ENCODE results near the gene DHRS4. TPM values are rescaled to one million over a fixed set of nuclear protein-coding genes. Genes with fewer than 3 reads are reported as not detected.
"Not testable (repeated sequence)": the region's sequence is repeated elsewhere in the genome, so short reads cannot be mapped to it uniquely, and the experiment has no call there.

Gene DHRS4
- total and polyA plus RNA-seq, 11 donors: 20.3 to 76.3 (median 32.2) TPM

DNA sequence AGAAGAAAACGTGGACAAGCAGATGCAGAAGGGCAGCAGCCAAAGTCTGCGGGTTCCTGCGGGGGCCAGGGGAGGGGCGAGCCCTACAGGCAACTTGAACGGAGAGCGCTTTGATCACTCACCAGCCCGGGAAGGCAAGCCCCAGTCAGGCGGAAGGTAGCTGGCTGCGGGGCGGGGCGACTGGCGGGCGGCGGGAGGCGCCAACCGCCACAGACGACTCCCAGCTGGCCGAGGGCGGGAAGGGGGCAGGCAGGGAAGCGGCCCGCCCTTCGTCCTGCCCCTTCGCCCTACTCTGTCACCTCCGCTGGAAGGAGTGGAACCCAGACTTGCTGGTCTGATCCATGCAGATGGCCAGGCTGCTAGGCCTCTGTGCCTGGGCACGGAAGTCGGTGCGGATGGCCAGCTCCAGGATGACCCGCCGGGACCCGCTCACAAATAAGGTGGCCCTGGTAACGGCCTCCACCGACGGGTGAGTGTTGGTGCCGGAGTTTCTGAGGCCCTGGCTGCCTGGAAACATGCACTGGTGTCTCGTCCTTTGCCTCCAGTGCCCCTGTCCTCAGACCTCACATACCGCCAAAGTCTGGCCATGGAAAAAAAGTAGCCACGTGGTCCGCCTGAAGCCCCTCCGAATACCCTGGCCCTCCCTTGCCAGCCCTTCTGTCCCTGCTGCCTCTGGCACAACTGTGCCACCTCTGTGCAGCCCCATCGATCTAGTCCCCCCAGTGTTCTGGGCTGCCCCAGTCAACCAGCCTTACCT is 35.2 kb downstream of the DHRS4 start, which contains the start of gene DHRS4L2:
TSS of gene DHRS4L2 (plus strand) at position 323 of the 757 bp plus-strand sequence. CDS start at position 342, 19 bp downstream.
- TF ChIP-seq POLR2A (IDR thresholded peaks at IDR 0.05): peak in 1 of 2 donors; percentile 45
- TF ChIP-seq, protein P1, sequence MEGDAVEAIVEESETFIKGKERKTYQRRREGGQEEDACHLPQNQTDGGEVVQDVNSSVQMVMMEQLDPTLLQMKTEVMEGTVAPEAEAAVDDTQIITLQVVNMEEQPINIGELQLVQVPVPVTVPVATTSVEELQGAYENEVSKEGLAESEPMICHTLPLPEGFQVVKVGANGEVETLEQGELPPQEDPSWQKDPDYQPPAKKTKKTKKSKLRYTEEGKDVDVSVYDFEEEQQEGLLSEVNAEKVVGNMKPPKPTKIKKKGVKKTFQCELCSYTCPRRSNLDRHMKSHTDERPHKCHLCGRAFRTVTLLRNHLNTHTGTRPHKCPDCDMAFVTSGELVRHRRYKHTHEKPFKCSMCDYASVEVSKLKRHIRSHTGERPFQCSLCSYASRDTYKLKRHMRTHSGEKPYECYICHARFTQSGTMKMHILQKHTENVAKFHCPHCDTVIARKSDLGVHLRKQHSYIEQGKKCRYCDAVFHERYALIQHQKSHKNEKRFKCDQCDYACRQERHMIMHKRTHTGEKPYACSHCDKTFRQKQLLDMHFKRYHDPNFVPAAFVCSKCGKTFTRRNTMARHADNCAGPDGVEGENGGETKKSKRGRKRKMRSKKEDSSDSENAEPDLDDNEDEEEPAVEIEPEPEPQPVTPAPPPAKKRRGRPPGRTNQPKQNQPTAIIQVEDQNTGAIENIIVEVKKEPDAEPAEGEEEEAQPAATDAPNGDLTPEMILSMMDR (IDR thresholded peaks at IDR 0.05): peak in 1 of 12 donors; percentile 12
- intact Hi-C loops (cut with DNase I): loop anchor here in 4 of 10 donors (5.0 to 10.0 kb wide), 4 partner anchors 44 to 106 kb away; partner anchors contain the start of gene PCK2 (in 2 of the 4)
- Histone ChIP-seq H3K4me3 (peak within 1 kb of the TSS; percentile 16 to 64 (median 54)), H3K4me1 (peaks cover 0 to 34% (median 11%) of the 10 kb centered on the region in 12 donors), H3K27ac (peak within 1 kb of the TSS; percentile 13 to 82 (median 76))
- 8 to 19% (median 10%) methylated on average over 20 to 40 of the region's 40 CpGs for WGBS, 4 donors
- H3K9me3 ChIP-seq, H3K27me3 ChIP-seq, H3K36me3 ChIP-seq: not testable (repeated sequence)
- DNase-seq: peak; percentile 88 to 94 (median 92)
- ATAC-seq: peak; percentile 89 to 97 (median 96)

DNA sequence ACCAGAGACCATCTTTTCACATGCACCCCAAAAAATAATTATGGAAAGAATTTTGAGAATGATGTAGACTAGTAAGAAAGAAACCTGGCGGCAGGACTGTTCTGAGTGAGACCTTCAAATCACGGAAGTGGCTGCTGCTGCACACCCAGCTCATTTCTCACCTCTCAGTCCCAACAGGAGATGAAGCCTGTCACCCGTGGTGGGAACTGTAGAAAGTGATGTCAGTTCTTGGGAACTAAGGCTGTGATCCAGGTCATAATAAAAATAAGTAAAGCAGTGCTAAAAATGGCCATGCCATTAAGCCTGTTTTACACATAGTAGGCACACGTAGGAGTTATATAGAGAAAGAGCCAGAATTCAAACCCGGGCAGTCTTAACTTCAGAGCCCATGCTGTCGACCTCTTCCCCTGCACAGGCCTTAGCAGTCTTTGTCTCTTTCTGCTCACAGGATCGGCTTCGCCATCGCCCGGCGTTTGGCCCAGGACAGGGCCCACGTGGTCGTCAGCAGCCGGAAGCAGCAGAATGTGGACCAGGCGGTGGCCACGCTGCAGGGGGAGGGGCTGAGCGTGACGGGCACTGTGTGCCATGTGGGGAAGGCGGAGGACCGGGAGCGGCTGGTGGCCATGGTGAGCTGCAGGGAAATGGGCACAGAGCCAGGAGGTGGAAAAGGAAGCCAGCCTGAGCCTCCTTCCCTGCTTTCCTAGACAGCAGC is 36.3 kb downstream of the DHRS4 start:
- H3K36me3 ChIP-seq, H3K27me3 ChIP-seq, H3K9me3 ChIP-seq: not testable (repeated sequence)
- Histone ChIP-seq H3K4me3 (peak overlapping the region in 2 of 12 donors; percentile 57 to 62), H3K27ac (peak overlapping the region in 1 of 12 donors; percentile 78), H3K4me1 (peaks cover 0 to 32% (median 11%) of the 10 kb centered on the region in 12 donors)
- peak; percentile 28 to 67 (median 61) for DNase-seq
- intact Hi-C loops (cut with DNase I): loop anchor here in 4 of 10 donors (5.0 to 10.0 kb wide), 4 partner anchors 42 to 105 kb away; partner anchors contain the start of gene PCK2 (in 2 of the 4)
- peak in 3 of 4 donors; percentile 12 to 22 (median 17) for ATAC-seq
- 67 to 76% (median 72%) methylated on average over 20 to 21 of the region's 21 CpGs for WGBS, 4 donors

DNA sequence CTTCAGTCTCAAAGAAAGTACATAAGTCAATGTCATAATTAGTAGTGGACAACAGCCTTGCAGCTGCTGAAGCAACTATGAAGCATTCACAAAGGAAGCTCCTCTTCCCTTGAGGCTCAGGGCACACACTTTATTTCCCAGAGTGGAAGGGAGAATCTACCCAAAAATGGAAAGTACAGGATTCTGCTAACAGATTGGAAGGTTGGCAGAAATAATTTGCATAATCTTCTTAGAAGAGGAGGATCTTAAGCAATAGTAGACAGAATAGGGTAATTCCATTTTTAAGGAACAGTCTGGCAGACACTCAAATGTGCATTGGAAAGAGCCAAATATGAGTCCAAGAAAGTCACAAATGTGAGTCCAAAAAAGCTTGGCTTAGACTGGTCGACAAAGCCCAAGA is 37.4 kb downstream of the DHRS4 start:
- WGBS, 4 donors: 89 to 92% (median 92%) methylated on average over 1 of the region's 1 CpG
- H3K27me3 ChIP-seq; intact Hi-C loops (cut with DNase I); ATAC-seq; H3K27ac ChIP-seq; H3K4me3 ChIP-seq; DNase-seq; H3K9me3 ChIP-seq; H3K36me3 ChIP-seq: not testable (repeated sequence)
- H3K4me1 ChIP-seq: peaks cover 0 to 23% (median 11%) of the 10 kb centered on the region in 12 donors

DNA sequence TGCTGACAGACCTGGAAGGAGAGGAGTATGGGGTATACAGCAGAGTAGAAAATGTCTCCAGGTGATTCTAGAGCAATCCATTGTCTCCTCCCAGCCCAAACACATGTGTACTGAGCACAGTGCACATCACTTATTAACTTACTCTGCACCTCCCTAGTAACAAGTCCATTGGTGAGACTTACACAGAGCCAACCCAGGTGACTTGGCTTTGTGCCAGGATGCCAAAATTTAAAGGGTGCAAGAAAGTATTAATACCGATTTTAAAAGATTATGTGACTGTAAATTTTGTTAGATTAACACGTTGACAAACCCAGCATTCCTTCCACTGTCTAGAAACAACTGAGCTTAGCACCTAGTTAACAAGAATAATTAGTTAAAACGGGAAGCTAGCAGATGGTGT is 39.5 kb downstream of the DHRS4 start:
- DNase-seq; H3K36me3 ChIP-seq; intact Hi-C loops (cut with DNase I); H3K9me3 ChIP-seq; H3K27ac ChIP-seq; H3K4me3 ChIP-seq; ATAC-seq; H3K27me3 ChIP-seq: not testable (repeated sequence)
- peaks cover 0 to 23% (median 11%) of the 10 kb centered on the region in 12 donors for H3K4me1 ChIP-seq
- 77 to 87% (median 87%) methylated on average over 3 of the region's 3 CpGs for WGBS, 4 donors

DNA sequence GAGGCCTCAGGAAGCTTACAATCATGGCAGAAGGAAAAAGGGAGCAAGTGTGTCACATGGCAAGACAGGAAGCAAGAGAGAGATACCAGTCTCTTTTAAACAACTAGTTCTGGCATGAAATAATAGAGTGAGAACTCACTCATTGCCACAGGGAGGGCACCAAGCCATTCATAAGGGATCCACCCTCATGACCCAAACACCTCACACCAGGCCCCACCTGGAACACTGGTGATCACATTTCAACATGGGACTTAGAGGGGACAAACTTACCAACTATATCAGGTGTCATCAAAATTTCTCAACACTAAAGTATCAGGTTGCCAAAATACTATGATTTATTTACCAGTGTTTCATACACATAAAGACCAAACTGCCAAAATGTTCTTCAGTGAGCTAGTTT is 42.4 kb downstream of the DHRS4 start:
- H3K4me1 ChIP-seq; H3K36me3 ChIP-seq; H3K27me3 ChIP-seq; H3K4me3 ChIP-seq; intact Hi-C loops (cut with DNase I); DNase-seq; ATAC-seq; H3K27ac ChIP-seq; H3K9me3 ChIP-seq: not testable (repeated sequence)

DNA sequence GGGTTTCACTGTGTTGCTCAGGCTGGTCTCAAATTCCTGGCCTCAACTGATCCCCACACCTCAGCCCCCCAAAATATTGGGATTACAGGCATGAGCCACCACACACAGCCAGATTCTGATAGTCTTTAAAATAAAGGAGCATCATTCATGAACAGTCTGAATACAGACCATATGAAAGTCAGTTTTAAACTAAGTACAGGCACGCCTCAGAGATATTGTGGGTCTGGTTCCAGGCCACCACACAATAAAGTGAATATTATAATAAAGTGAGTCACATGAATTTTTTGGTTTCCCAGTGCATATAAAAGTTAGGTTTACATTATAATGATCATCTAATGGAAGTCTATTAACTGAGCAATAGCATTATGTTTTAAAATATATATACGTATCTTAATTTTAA is 43.3 kb downstream of the DHRS4 start:
- H3K9me3 ChIP-seq; DNase-seq; H3K36me3 ChIP-seq; ATAC-seq; H3K27ac ChIP-seq; H3K4me1 ChIP-seq; intact Hi-C loops (cut with DNase I); H3K27me3 ChIP-seq; H3K4me3 ChIP-seq: not testable (repeated sequence)
- WGBS, 4 donors: 83 to 100% (median 96%) methylated on average over 1 of the region's 2 CpGs; no CpG with 5 or more reads in 1 of the 4 donors

DNA sequence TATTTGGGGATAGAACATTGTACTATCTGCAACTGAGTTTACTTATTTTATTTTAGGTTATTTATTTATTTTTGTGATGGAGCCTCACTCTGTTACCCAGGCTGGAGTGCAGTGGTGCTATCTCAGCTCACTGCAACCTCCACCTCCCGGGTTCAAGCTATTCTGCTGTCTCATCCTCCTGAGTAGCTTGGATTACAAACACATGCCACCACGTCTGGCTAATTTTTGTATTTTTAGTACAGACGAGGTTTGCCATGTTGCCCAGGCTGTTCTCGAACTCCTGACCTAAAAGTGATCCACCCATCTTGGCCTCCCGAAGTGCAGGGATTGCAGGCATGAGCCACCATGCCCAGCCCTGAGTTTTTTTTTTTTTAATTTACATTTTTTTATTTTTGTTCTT is 46.1 kb downstream of the DHRS4 start:
- WGBS, 4 donors: 75 to 94% (median 80%) methylated on average over 1 to 2 of the region's 5 CpGs
- ATAC-seq: not testable (repeated sequence)

DNA sequence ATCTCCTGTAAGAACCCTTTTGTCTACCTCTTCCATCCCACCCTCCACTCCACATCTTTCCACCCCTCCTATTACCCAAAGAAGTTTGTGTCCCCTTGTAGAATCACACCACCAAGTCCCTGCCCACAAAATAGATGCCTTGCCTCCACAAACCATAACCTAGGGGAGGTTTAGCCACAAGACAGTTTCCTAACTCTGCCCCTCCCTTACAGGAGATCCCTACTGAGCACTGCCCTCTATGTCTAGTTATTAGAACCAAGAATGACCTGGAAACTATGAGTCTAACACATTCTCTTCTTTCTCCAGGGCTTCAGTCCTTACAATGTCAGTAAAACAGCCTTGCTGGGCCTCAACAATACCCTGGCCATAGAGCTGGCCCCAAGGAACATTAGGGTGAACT is 47.5 kb downstream of the DHRS4 start:
- H3K4me1 ChIP-seq, H3K27ac ChIP-seq, H3K4me3 ChIP-seq, H3K27me3 ChIP-seq, ATAC-seq, DNase-seq, H3K9me3 ChIP-seq, H3K36me3 ChIP-seq: not testable (repeated sequence)
- intact Hi-C loops (cut with DNase I): loop anchor here in 1 of 10 donors (10.0 kb wide), 1 partner anchor 46 kb away; the partner anchor contains the start of gene DHRS4

More for the DNA sequence above, 46.1 kb downstream of the DHRS4 start:
- not testable (repeated sequence) for H3K4me1 ChIP-seq, H3K4me3 ChIP-seq, H3K9me3 ChIP-seq, DNase-seq, H3K27ac ChIP-seq, H3K36me3 ChIP-seq, H3K27me3 ChIP-seq
- intact Hi-C loops (cut with DNase I): loop anchor here in 1 of 10 donors (10.0 kb wide), 1 partner anchor 45 kb away; the partner anchor contains the start of gene DHRS4

DNA sequence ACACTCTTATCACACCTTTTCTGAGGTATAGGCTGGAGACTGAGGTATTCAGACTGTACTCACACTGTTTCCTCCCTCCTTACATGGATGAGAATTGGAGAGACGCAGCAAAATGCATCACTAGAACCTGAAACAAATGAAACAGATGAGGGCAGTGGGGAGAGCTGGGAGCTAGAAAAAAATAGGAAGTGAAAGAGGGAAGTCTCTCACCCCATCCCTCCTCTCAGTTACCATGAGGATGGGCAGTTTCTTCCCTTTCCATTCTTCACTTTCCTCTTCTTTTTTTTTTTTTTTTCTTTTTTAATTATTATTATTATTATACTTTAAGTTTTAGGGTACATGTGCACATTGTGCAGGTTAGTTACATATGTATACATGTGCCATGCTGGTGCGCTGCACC is 48.1 kb downstream of the DHRS4 start:
- intact Hi-C loops (cut with DNase I): loop anchor here in 1 of 10 donors (10.0 kb wide), 1 partner anchor 47 kb away; the partner anchor contains the start of gene DHRS4
- not testable (repeated sequence) for H3K36me3 ChIP-seq, H3K27ac ChIP-seq

More for the DNA sequence above, 48.1 kb downstream of the DHRS4 start:
- not testable (repeated sequence) for H3K27me3 ChIP-seq, H3K4me3 ChIP-seq, H3K9me3 ChIP-seq, H3K4me1 ChIP-seq, DNase-seq
- ATAC-seq: peak in 2 of 4 donors; percentile 31 to 45
- WGBS, 4 donors: 100% methylated on average over 1 to 2 of the region's 2 CpGs; no CpG with 5 or more reads in 1 of the 4 donors

Data from heart left ventricle (tissue), 16 donors.